ENCODE results near the gene CETP. TPM values are rescaled to one million over a fixed set of nuclear protein-coding genes. Genes with fewer than 3 reads are reported as not detected.

Gene CETP
- total RNA-seq = not detected in 2 replicates

GRCh38 chr16:56961851-56962281 lies at the start of gene CETP:
CETP (plus strand) TSS chr16:56961950; CDS start chr16:56961980, 30 bp downstream.

GRCh38 chr16:56931892-56932720 lies 29.6 kb upstream of the CETP start, which contains the start of gene HERPUD1:
HERPUD1 (plus strand) TSS chr16:56932142; CDS start chr16:56932245, 103 bp downstream.

DNA sequence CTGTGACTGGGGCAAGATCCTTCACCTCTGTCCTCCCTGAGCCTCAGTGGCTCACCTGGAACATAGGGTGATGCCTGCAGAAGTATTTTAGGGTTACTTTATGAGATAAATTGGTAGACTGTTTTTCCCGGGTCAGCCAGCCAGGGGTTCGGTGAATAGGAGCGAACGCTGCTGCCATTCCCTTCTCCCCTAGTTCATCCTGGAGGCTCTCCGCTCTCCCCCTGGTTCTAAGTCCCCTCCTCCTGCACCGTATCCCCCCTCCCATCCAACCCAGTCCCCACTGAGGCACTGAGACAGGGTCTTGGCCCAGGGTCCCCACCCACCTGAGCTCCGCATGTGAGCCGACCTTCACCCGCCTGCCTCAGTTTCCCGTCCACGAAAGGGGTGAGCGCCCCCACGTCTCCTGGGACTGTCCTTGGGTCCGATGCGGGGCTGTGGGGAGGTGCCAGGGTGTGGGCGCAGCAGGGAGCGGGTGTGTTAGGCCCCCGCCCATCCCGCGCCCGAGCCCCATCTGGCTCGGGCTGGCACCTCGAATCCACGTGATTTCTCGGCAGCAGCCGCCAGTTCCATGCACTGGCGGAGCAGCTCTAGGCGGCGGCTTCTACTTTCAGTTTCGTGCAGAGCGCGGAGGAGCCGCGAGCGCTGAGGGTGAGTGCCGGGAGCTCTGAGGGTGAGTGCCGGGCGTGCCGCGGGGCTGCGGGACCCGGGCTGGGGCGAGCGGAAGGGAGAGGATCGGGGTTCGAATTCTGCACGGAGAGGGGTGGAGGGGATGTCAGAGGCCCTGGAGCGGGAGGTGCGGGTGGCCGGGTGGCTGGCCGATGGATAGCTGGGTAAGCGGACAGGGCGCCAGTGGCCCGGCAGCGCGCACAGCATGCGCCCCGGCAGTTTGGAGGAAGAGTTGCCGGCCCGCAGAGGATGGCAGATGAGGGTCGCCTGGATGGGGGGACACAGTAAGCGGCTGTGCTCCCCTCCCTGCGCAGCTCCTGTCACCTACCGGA lies 27.5 kb downstream of the CETP start, which contains the start of gene NLRC5:
Gene NLRC5 (plus strand): TSS at position 610 of the 998 bp plus-strand sequence. CDS start 31,156 bp downstream, outside the sequence.

Other genes starting within 250 kb of the CETP start
- 65.4 and 91.1 TPM in 2 replicates for gene NUP93, start 231.8 kb upstream of the CETP start, total RNA-seq
- not detected in 2 replicates for gene SLC12A3, start 96.7 kb upstream of the CETP start, total RNA-seq
- gene HERPUD1, start 29.8 kb upstream of the CETP start, total RNA-seq = 53.3 and 70.6 TPM in 2 replicates
- gene NLRC5, start 27.6 kb downstream of the CETP start, total RNA-seq = 43.4 and 51.0 TPM in 2 replicates
- gene CPNE2, start 130.6 kb downstream of the CETP start, total RNA-seq = 12.1 and 15.6 TPM in 2 replicates
- gene PSME3IP1, start 224.1 kb downstream of the CETP start, total RNA-seq = 59.5 and 72.3 TPM in 2 replicates
- gene RSPRY1, start 224.4 kb downstream of the CETP start, total RNA-seq = 41.2 and 57.3 TPM in 2 replicates